GM12892 (cell line): ENCODE results near the gene CFDP1.

Experiments used
- POLR2A ChIP-seq: IDR thresholded peaks from 2 replicates; pipeline ENCODE4 v1.6.1; 2011; ENCODE audit warnings: low read depth, low read length, control low read depth
- POLR2AphosphoS5 ChIP-seq: IDR thresholded peaks from 2 replicates; pipeline ENCODE4 v1.6.1; 2011; ENCODE audit warnings: low read depth, low read length, control low read depth
- TAF1 ChIP-seq: IDR thresholded peaks from 2 replicates; pipeline ENCODE4 v1.6.1; 2011; ENCODE audit warnings: low read depth, mild to moderate bottlenecking, control low read depth, low read length, borderline replicate concordance

- TF ChIP-seq POLR2AphosphoS5: no peak
- TF ChIP-seq TAF1: no peak
- TF ChIP-seq POLR2A: no peak
Observed at GRCh38 chr16:75460446-75460845, 27.1 kb upstream of the CFDP1 start.
